Uterus (tissue), 4 donors: ENCODE data around the gene TMEM266. TPM values are rescaled to one million over a fixed set of nuclear protein-coding genes. Genes with fewer than 3 reads are reported as not detected.

Source experiments
- DNase-seq, 2 donors: peaks; one replicate each; pipeline ENCODE4 v3.0.0-alpha.2; 2019 to 2020
- H3K27ac ChIP-seq, 2 donors: fragments of 200-600 bp; sonication (generic); 1 replicate in 1 of 2; 2 replicates in 1 of 2; pipeline ENCODE4 v1.5.1; 2016 to 2018
- H3K27me3 ChIP-seq, 2 donors: fragments of 200-600 bp; sonication (generic); one replicate each; pipeline ENCODE4 v1.5.1; 2018 to 2019; ENCODE audit warnings: control low read depth in 1 of 2
- H3K36me3 ChIP-seq, 2 donors: fragments of 200-600 bp; sonication (generic); one replicate each; pipeline ENCODE4 v1.5.1; 2019; ENCODE audit warnings: control low read depth in 1 of 2
- H3K4me1 ChIP-seq, 2 donors: fragments of 200-600 bp; sonication (generic); one replicate each; pipeline ENCODE4 v1.5.1; 2018 to 2019; ENCODE audit warnings: control low read depth in 1 of 2
- H3K4me3 ChIP-seq, 2 donors: fragments of 200-600 bp; sonication (generic); 1 replicate in 1 of 2; 2 replicates in 1 of 2; pipeline ENCODE4 v1.5.1; 2018 to 2019; ENCODE audit warnings: mild to moderate bottlenecking in 1 of 2
- H3K9me3 ChIP-seq, 2 donors: fragments of 200-600 bp; sonication (generic); one replicate each; pipeline ENCODE4 v1.5.1; 2019; ENCODE audit warnings: control low read depth in 1 of 2
- POLR2A ChIP-seq, 2 donors: fragments of 450-650 bp; IDR thresholded peaks; one replicate each; pipeline ENCODE4 v1.6.1; 2016; ENCODE audit warnings: antibody characterized with exemption in 2 of 2, mild to moderate bottlenecking in 1 of 2, moderate library complexity in 1 of 2
- intact Hi-C: fragments of 100-400 bp; cut with DNase I; formaldehyde crosslinking; loops from one replicate; pipeline ENCODE4 v1.15.1; 2023; ENCODE audit warnings: low total_unique reads
- total RNA-seq, 4 donors: library from RNA; depleted of rRNA in 3 of 4; stranded (reverse); fragments of >200 nt in 3 of 4; gene quantifications; one replicate each; pipeline versions ENCODE4 v1.1.0 to v1.2.4, GENCODE V29; 2014 to 2023
- TF ChIP-seq, protein P1 (sequence below), 4 experiments: fragments of 200-600 bp in 2 of 4; fragments of 450-650 bp in 2 of 4; sonication (generic) in 2 of 4; IDR thresholded peaks; one replicate each; pipeline ENCODE4 v1.5.1; 2016 to 2019; ENCODE audit warnings: antibody characterized with exemption in 4 of 4, mild to moderate bottlenecking in 2 of 4, moderate library complexity in 1 of 4
- donor health status: DM: yes; HTN: yes; CAD: no.

TMEM266 gene
- total RNA-seq, 4 donors from 2014 or later, result 0.35 TPM; not detected in 3

DNA sequence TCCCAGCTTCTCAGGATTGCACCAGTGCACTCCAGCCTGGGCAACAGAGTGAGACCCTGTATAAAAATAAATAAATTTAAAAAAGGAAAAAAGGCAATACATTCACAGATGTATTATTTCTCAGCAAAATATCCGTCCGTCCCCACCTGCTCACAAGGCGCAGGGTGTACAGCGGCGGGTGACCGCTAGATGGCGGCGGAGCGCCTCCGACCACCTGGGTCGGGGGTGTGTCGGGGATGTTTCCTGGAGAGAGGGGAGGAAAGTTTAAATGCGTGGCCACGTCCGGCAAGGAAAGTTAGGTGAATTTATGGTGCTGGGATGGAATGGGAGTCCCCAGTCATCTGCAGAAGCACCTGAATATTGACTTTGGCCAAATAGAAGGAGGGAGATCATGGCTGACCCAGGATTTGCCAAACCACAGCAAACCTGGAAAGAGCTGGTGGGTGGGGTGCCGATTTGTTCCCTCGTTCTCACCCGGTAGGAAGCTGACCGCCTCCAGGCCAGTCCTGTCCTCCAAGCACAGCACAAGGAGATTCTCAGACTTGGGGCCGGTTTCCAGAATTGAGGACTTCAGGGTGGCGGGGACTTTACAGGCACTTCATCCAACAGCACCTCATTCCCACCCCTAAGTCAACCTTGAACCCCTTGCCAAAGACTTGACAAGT, 88.3 kb downstream of the TMEM266 start:
- Histone ChIP-seq H3K9me3 (no peaks in the 10 kb centered on the region), H3K27me3 (no peaks in the 10 kb centered on the region), H3K4me3 (no peak overlapping the region), H3K4me1 (no peaks in the 10 kb centered on the region), H3K36me3 (no peaks in the 10 kb centered on the region), H3K27ac (no peak overlapping the region)
- intact Hi-C loops, result no loop called here
- peak in 1 of 2 donors; percentile 55 for DNase-seq
- no peak for TF ChIP-seq POLR2A (IDR thresholded peaks at IDR 0.05)
- TF ChIP-seq, protein P1, sequence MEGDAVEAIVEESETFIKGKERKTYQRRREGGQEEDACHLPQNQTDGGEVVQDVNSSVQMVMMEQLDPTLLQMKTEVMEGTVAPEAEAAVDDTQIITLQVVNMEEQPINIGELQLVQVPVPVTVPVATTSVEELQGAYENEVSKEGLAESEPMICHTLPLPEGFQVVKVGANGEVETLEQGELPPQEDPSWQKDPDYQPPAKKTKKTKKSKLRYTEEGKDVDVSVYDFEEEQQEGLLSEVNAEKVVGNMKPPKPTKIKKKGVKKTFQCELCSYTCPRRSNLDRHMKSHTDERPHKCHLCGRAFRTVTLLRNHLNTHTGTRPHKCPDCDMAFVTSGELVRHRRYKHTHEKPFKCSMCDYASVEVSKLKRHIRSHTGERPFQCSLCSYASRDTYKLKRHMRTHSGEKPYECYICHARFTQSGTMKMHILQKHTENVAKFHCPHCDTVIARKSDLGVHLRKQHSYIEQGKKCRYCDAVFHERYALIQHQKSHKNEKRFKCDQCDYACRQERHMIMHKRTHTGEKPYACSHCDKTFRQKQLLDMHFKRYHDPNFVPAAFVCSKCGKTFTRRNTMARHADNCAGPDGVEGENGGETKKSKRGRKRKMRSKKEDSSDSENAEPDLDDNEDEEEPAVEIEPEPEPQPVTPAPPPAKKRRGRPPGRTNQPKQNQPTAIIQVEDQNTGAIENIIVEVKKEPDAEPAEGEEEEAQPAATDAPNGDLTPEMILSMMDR (IDR thresholded peaks at IDR 0.05), result peak; percentile 70 to 77 (median 73)

DNA sequence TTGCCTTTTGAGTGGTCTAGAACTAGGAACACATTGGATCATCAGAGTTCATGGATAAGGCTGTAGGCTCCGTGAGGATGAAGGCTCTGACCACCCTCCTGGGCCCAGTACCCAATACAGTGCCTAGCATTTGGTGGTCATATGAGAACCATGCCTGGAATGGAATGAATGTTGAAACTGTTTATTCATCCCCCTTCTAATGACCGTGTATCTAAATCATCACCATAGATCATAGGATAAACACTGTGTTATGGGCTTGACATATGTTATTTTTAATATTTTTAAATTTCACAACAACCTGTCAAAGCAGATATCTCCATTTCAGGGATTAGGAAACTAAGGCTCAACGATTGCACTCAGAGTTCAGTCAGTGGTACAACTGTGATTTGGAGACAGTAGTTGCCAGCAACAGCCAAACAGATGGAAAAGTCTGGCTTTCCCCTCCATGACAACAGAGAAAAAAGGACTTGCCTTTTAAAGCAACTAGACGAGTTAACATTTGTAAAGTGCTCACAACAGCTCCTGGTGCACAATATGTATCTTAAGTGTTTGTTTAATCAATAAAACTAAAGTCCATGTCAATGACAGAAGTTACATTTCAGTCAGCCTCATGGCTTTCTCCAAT, 89.6 kb downstream of the TMEM266 start:
- no peak for DNase-seq
- no peak overlapping the region for H3K27ac ChIP-seq

DNA sequence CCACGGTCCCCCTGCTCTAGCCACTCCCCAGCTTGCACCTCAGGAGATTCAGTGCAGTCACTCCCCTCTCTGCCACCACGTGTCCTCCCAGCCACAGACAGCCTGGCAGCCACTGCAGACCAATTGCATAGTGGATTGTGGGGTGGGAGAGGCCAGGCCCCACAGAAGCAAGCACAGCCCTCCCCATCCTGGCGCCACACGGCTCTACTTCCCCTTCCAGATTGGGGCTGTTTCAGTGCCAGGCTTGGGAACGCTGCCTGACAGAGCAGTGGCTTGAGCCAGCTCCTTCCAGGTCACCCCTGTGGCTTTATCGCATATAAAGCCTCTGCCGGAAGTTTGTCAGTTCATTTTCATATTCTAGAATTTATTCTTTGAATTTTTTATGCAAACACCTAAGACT, 90.7 kb downstream of the TMEM266 start:
- no peaks in the 10 kb centered on the region for H3K27me3 ChIP-seq
- H3K4me1 ChIP-seq, result no peaks in the 10 kb centered on the region
- no peaks in the 10 kb centered on the region for H3K36me3 ChIP-seq
- intact Hi-C loops, result no loop called here
- no peaks in the 10 kb centered on the region for H3K9me3 ChIP-seq
- H3K27ac ChIP-seq, result no peak overlapping the region
- no peak for DNase-seq
- TF ChIP-seq POLR2A (IDR thresholded peaks at IDR 0.05), result no peak
- TF ChIP-seq, protein P1 (IDR thresholded peaks at IDR 0.05), result no peak
- H3K4me3 ChIP-seq, result no peak overlapping the region

More for the DNA sequence above, 89.6 kb downstream of the TMEM266 start:
- Histone ChIP-seq H3K36me3 (no peaks in the 10 kb centered on the region), H3K27me3 (no peaks in the 10 kb centered on the region), H3K4me3 (no peak overlapping the region), H3K9me3 (no peaks in the 10 kb centered on the region), H3K4me1 (no peaks in the 10 kb centered on the region)
- intact Hi-C loops, result no loop called here
- no peak for TF ChIP-seq POLR2A (IDR thresholded peaks at IDR 0.05)
- TF ChIP-seq, protein P1 (IDR thresholded peaks at IDR 0.05), result no peak

DNA sequence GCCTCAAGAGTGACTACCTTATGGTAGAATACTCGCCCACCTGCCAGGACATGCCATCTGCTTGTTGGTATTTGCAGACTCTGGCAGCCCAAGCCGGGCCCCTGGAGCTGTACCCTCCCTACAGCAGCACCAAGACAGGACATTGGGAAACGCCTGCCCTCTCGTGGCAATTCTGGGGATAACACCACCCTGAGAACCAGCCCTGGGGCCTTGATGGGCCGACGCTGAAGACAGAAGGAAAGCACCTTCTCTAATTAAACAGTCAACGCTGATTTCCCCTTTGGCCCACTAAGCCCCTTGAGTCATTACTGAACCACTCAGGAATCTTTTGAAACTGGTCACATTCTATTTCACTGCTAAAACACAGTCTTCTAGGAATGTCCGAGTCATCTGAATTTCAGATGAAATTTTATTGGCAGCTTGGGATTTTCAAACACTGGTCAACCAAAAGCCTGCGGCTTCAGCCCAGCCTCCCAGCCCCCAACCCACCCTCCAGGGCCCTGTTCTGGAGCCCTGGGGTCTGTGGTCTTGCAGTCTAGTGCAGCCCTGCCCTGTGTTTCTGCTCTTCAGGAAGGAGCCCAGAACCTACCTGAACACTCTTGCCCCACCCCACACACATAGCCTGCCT, 91.3 kb downstream of the TMEM266 start:
- Histone ChIP-seq H3K36me3 (no peaks in the 10 kb centered on the region), H3K9me3 (no peaks in the 10 kb centered on the region), H3K4me1 (no peaks in the 10 kb centered on the region), H3K4me3 (no peak overlapping the region), H3K27ac (no peak overlapping the region), H3K27me3 (no peaks in the 10 kb centered on the region)
- intact Hi-C loops, result no loop called here
- TF ChIP-seq, protein P1 (IDR thresholded peaks at IDR 0.05), result peak; percentile 65 to 83 (median 70)
- no peak for TF ChIP-seq POLR2A (IDR thresholded peaks at IDR 0.05)
- DNase-seq, result peak; percentile 37 to 59

DNA sequence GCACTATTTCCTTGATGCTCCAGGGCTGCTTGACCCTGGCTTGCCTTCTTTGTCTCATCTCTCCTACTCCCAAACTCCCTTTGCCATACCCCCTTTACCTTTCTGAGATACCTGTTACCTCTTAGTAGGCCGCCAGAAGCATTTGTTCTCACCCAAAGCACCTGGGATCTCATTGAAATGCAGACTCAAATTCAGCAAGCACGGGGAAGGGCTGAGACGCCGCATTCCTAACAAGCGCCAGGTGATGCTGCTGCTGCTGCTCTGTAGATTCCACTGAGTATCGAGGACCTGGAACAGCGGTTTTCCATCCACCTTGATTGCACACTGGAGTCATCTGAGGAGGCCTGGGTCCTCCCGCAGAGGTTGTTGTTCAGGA, 91.8 kb downstream of the TMEM266 start:
- no peaks in the 10 kb centered on the region for H3K4me1 ChIP-seq
- no peaks in the 10 kb centered on the region for H3K36me3 ChIP-seq
- TF ChIP-seq POLR2A (IDR thresholded peaks at IDR 0.05), result no peak
- TF ChIP-seq, protein P1 (IDR thresholded peaks at IDR 0.05), result no peak
- no peak overlapping the region for H3K4me3 ChIP-seq
- H3K27ac ChIP-seq, result no peak overlapping the region
- H3K27me3 ChIP-seq, result no peaks in the 10 kb centered on the region
- no peaks in the 10 kb centered on the region for H3K9me3 ChIP-seq
- DNase-seq, result no peak
- intact Hi-C loops, result no loop called here
